DLD1 (cell line): ENCODE results near the gene IFITM5.
"Not testable (repeated sequence)": the region's sequence is repeated elsewhere in the genome, so short reads cannot be mapped to it uniquely, and the experiment has no call there.

Source experiments
- in situ Hi-C: cut with HindIII; loops from 2 replicates; pipeline ENCODE4 v1.10.0; 2017; ENCODE audit warnings: low sequenced_read_pairs

IFITM5 gene

GRCh38 chr11:269146-269890, 30.0 kb downstream of the IFITM5 start:
- in situ Hi-C loops: no loop called here

- in situ Hi-C loops: not testable (repeated sequence)
Measured at GRCh38 chr11:268716-269145, 30.6 kb downstream of the IFITM5 start.

DNA sequence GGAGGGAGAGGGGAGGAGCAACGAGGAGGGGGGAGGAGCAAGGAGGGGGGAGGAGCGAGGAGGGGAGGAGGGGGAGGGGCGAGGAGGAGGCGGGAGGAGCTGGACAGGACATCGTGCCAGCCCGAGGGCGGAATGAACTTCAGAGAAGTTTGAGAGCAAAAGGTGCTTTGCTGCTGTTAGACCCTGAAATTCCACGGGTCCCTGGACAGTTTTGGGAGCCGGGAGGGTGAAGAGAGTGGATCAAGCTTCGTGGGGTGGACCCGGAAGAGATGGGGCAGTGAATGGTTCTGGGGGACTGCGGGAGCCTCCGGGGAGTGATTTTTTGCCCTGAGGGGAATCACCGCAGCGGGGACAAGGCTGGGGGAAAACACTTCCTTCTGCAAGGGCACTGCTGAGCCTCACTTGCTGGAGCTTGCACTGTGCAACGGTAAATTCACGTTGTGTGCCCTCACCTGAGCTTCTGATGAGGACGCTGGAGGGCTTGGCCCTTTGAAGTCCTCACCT, 31.8 kb downstream of the IFITM5 start:
- in situ Hi-C loops: no loop called here

GRCh38 chr11:266676-267439, 32.5 kb downstream of the IFITM5 start:
- in situ Hi-C loops: no loop called here

- in situ Hi-C loops: no loop called here
Measured at GRCh38 chr11:261624-262023, 37.7 kb downstream of the IFITM5 start.

GRCh38 chr11:259413-259812, 39.9 kb downstream of the IFITM5 start:
- in situ Hi-C loops: loop anchor here (10.0 kb wide), 2 partner anchors 75 to 195 kb away; partner anchors contain the start of gene PTDSS2

- in situ Hi-C loops: loop anchor here (10.0 kb wide), 2 partner anchors 77 to 197 kb away; partner anchors contain the start of gene PTDSS2
Measured at GRCh38 chr11:257766-258493, 41.4 kb downstream of the IFITM5 start.

- in situ Hi-C loops: loop anchor here (10.0 kb wide), 2 partner anchors 78 to 198 kb away; partner anchors contain the start of gene PTDSS2
Measured at GRCh38 chr11:256952-257737, 42.2 kb downstream of the IFITM5 start.

GRCh38 chr11:255816-256215, 43.5 kb downstream of the IFITM5 start:
- in situ Hi-C loops: loop anchor here (10.0 kb wide), 2 partner anchors 79 to 199 kb away; partner anchors contain the start of gene PTDSS2

GRCh38 chr11:255176-255575, 44.1 kb downstream of the IFITM5 start:
- in situ Hi-C loops: loop anchor here (10.0 kb wide), 2 partner anchors 80 to 200 kb away; partner anchors contain the start of gene PTDSS2

GRCh38 chr11:253886-254270, 45.4 kb downstream of the IFITM5 start:
- in situ Hi-C loops: loop anchor here (10.0 kb wide), 2 partner anchors 81 to 201 kb away; partner anchors contain the start of gene PTDSS2

GRCh38 chr11:253160-253885, 46.0 kb downstream of the IFITM5 start:
- in situ Hi-C loops: loop anchor here (10.0 kb wide), 2 partner anchors 81 to 201 kb away; partner anchors contain the start of gene PTDSS2

- in situ Hi-C loops: loop anchor here (10.0 kb wide), 2 partner anchors 82 to 202 kb away; partner anchors contain the start of gene PTDSS2
Measured at GRCh38 chr11:252666-253065, 46.7 kb downstream of the IFITM5 start.

- in situ Hi-C loops: loop anchor here (10.0 kb wide), 2 partner anchors 83 to 203 kb away; partner anchors contain the start of gene PTDSS2
Measured at GRCh38 chr11:251550-251949, 47.8 kb downstream of the IFITM5 start.

DNA sequence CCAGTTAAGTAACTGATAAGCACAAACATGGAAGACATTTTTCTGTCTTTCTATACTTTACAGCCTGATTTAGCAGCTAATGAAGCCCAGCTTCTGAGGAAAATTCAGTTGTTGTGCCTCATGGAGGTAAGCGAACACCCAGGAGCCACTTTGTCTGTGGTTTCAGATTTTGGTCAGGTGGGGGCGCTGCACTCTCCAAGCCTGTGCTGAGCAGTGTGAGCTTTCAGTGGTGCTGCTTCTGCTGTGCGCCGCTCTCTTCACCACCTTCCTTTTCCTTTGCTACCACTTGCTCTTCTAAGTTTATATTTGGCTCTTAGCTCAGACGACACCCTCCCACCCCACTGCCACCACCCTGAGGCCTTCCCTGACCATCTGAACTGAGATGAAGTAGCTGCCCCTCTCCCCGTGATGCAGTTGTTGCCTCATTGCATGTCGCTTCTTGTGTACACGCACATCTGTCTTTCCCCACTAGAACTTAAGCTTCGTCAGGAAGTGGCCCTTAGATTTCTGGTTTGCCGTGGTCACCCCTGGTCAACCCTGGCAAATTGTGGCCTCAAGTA, 48.5 kb downstream of the IFITM5 start:
- in situ Hi-C loops: loop anchor here (10.0 kb wide), 2 partner anchors 84 to 204 kb away; partner anchors contain the start of gene PTDSS2

- in situ Hi-C loops: loop anchor here (10.0 kb wide), 2 partner anchors 85 to 205 kb away; partner anchors contain the start of gene PTDSS2
Measured at GRCh38 chr11:250274-250673, 49.1 kb downstream of the IFITM5 start.

GRCh38 chr11:249062-249461, 50.3 kb downstream of the IFITM5 start:
- in situ Hi-C loops: no loop called here
